Kidney epithelial cell (primary cell): Measurements from ENCODE around the gene MKS1. TPM values are rescaled to one million over a fixed set of nuclear protein-coding genes. Genes with fewer than 3 reads are reported as not detected.

ENCODE experiments used
- DNase-seq: peaks from one replicate; pipeline ENCODE4 v3.0.0-alpha.2; 2010; ENCODE audit warnings: low read depth
- H3K27me3 ChIP-seq: 2 replicates; pipeline ENCODE4 v1.6.0; 2011; ENCODE audit warnings: low read length; ENCODE audit not compliant: control insufficient read depth, insufficient read depth
- H3K36me3 ChIP-seq: 2 replicates; pipeline ENCODE4 v1.5.1; 2011; ENCODE audit warnings: low read length; ENCODE audit not compliant: control insufficient read depth, insufficient read depth
- H3K4me3 ChIP-seq: 2 replicates; pipeline ENCODE4 v1.5.1; 2011; ENCODE audit warnings: low read depth, mild to moderate bottlenecking, control low read depth, low read length
- CTCF ChIP-seq: IDR thresholded peaks from 2 replicates; pipeline ENCODE4 v1.5.1; 2011; ENCODE audit warnings: mild to moderate bottlenecking, moderate library complexity, low read length, control low read depth, inconsistent platforms; ENCODE audit not compliant: insufficient read depth, poor library complexity, severe bottlenecking
- total RNA-seq: library from RNA; depleted of rRNA; stranded (reverse); fragments of >200 nt; gene quantifications from 2 replicates; pipeline ENCODE4 v1.2.3, GENCODE V29; 2015

The MKS1 gene
- total RNA-seq, 1 donor from 2014 or later, result 17.5 TPM

GRCh38 chr17:58231641-58232040, 12.6 kb upstream of the MKS1 start:
- peak; percentile 9 for DNase-seq
- no peak for TF ChIP-seq CTCF
- Histone ChIP-seq H3K27me3 (peaks cover 3% of the 10 kb centered on the region), H3K4me3 (no peak overlapping the region), H3K36me3 (no peaks in the 10 kb centered on the region)

- no peak overlapping the region for H3K4me3 ChIP-seq
- no peak for DNase-seq
- no peaks in the 10 kb centered on the region for H3K36me3 ChIP-seq
- no peaks in the 10 kb centered on the region for H3K27me3 ChIP-seq
- no peak for TF ChIP-seq CTCF
These were observed 10.8 kb upstream of the MKS1 start for GRCh38 chr17:58229881-58230280.

GRCh38 chr17:58229384-58229783, 10.3 kb upstream of the MKS1 start:
- TF ChIP-seq CTCF, result no peak
- H3K27me3 ChIP-seq, result no peaks in the 10 kb centered on the region
- H3K36me3 ChIP-seq, result no peaks in the 10 kb centered on the region
- H3K4me3 ChIP-seq, result no peak overlapping the region
- no peak for DNase-seq

- Histone ChIP-seq H3K36me3 (no peaks in the 10 kb centered on the region), H3K4me3 (no peak overlapping the region)
- TF ChIP-seq CTCF, result no peak
These were observed 9.6 kb upstream of the MKS1 start for GRCh38 chr17:58228679-58229078.

GRCh38 chr17:58227733-58228132, 8.7 kb upstream of the MKS1 start:
- H3K4me3 ChIP-seq, result no peak overlapping the region
- no peak for TF ChIP-seq CTCF
- H3K36me3 ChIP-seq, result no peaks in the 10 kb centered on the region
- DNase-seq, result no peak
- no peaks in the 10 kb centered on the region for H3K27me3 ChIP-seq

More at GRCh38 chr17:58228679-58229078, 9.6 kb upstream of the MKS1 start:
- H3K27me3 ChIP-seq, result no peaks in the 10 kb centered on the region
- DNase-seq, result no peak

- Histone ChIP-seq H3K27me3 (no peaks in the 10 kb centered on the region), H3K36me3 (no peaks in the 10 kb centered on the region), H3K4me3 (no peak overlapping the region)
- DNase-seq, result peak; percentile 63
- no peak for TF ChIP-seq CTCF
These were observed 5.3 kb upstream of the MKS1 start for GRCh38 chr17:58224315-58224714.
